ENCODE results near the gene C9orf78.
"Not testable (repeated sequence)": the region's sequence is repeated elsewhere in the genome, so short reads cannot be mapped to it uniquely, and the experiment has no call there.

DNA sequence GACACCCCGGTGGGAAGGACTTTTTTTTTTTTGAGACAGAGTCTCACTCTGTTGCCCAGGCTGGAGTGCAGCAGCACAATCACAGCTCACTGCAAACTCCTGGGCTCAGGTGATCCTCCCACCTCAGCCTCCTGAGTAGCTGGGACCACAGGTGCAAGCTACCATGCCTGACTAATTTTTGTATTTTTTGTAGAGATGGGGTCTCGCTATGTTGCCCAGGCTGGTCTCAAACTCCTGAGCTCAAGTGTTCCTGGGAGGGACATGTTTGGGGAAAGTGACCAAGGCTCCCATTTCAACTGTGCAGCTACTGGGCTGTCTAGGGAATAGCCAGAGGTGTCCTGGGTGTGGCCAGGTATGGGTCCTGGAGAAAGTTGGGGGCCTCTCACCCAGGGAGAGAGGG, 39.0 kb downstream of the C9orf78 start:
- TF ChIP-seq, protein P1, sequence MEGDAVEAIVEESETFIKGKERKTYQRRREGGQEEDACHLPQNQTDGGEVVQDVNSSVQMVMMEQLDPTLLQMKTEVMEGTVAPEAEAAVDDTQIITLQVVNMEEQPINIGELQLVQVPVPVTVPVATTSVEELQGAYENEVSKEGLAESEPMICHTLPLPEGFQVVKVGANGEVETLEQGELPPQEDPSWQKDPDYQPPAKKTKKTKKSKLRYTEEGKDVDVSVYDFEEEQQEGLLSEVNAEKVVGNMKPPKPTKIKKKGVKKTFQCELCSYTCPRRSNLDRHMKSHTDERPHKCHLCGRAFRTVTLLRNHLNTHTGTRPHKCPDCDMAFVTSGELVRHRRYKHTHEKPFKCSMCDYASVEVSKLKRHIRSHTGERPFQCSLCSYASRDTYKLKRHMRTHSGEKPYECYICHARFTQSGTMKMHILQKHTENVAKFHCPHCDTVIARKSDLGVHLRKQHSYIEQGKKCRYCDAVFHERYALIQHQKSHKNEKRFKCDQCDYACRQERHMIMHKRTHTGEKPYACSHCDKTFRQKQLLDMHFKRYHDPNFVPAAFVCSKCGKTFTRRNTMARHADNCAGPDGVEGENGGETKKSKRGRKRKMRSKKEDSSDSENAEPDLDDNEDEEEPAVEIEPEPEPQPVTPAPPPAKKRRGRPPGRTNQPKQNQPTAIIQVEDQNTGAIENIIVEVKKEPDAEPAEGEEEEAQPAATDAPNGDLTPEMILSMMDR (IDR thresholded peaks at IDR 0.05), result not testable (repeated sequence)
- not testable (repeated sequence) for TF ChIP-seq POLR2A, POLR2AphosphoS5 (IDR thresholded peaks at IDR 0.05)

Measured in breast epithelium (tissue), 3 donors.